Fibroblast of villous mesenchyme (primary cell): ENCODE data around the gene ATP8A1. TPM values are rescaled to one million over a fixed set of nuclear protein-coding genes. Genes with fewer than 3 reads are reported as not detected.

Experiments
- DNase-seq: peaks from one replicate; pipeline ENCODE4 v3.0.0-alpha.2; 2010; ENCODE audit warnings: low read depth
- H3K4me3 ChIP-seq: 2 replicates; pipeline ENCODE4 v1.5.1; 2011; ENCODE audit warnings: low read depth, mild to moderate bottlenecking, low read length
- total RNA-seq: library from RNA; depleted of rRNA; stranded (reverse); fragments of >200 nt; gene quantifications from 2 replicates; pipeline ENCODE4 v1.2.3, GENCODE V29; 2012
- TF ChIP-seq, protein P1 (sequence below): IDR thresholded peaks from 2 replicates; pipeline ENCODE4 v1.5.1; 2012; ENCODE audit warnings: low read depth, mild to moderate bottlenecking, low read length; ENCODE audit not compliant: insufficient read depth

ATP8A1 gene
- total RNA-seq, 1 donor, result 0.86 TPM

- TF ChIP-seq, protein P1, sequence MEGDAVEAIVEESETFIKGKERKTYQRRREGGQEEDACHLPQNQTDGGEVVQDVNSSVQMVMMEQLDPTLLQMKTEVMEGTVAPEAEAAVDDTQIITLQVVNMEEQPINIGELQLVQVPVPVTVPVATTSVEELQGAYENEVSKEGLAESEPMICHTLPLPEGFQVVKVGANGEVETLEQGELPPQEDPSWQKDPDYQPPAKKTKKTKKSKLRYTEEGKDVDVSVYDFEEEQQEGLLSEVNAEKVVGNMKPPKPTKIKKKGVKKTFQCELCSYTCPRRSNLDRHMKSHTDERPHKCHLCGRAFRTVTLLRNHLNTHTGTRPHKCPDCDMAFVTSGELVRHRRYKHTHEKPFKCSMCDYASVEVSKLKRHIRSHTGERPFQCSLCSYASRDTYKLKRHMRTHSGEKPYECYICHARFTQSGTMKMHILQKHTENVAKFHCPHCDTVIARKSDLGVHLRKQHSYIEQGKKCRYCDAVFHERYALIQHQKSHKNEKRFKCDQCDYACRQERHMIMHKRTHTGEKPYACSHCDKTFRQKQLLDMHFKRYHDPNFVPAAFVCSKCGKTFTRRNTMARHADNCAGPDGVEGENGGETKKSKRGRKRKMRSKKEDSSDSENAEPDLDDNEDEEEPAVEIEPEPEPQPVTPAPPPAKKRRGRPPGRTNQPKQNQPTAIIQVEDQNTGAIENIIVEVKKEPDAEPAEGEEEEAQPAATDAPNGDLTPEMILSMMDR, result no peak
- no peak for DNase-seq
- H3K4me3 ChIP-seq, result no peak overlapping the region
Observed at GRCh38 chr4:42616572-42616971, 40.3 kb downstream of the ATP8A1 start.

DNA sequence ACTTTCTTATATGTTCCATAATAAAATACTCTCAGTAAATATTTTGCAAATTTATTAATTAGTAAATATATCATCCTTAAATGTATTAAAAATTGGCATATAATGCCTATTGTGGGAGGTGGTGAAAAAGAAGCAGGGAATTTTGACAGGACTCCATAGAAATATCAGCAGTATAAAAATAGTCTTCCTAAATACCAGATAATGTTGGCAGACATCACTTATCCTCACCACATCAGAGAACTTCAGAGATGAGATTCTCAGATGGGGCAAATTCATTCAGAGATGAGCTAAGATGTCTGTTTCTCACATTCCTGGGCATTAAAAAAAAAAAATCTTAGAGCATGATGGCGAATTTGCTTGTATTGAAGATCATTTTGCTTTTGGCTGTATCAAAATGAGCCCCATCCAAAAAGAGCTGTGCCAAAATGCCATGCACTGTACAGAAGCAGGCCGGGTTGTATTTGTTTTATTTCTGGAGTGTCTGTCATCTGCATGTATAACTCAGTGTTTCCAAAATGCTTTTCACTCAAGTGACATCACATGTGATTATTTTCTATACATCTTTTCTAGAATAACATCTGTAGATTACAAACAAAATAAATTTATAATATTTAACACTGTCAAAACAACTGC lies 41.7 kb downstream of the ATP8A1 start:
- TF ChIP-seq, protein P1, result no peak
- DNase-seq, result no peak
- H3K4me3 ChIP-seq, result no peak overlapping the region

DNA sequence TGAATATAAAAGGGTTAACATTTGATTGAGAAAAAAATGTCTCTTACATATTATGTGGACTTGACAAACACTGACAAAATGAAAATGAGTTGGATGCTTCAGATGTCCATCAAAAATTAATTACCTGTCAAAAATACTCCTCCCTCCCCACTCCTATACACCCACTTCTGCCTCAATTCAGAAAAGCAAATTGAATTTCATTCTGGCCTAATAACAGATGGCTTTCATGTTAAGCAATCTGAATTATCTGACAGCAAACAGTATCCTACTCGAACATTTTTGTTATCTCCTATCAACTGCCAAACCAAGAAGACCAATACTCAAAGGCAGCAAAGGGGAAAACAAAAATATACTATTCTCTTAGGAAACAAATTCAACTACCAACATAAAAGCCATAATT lies 44.0 kb downstream of the ATP8A1 start:
- DNase-seq, result no peak
- TF ChIP-seq, protein P1, result no peak
- no peak overlapping the region for H3K4me3 ChIP-seq

DNA sequence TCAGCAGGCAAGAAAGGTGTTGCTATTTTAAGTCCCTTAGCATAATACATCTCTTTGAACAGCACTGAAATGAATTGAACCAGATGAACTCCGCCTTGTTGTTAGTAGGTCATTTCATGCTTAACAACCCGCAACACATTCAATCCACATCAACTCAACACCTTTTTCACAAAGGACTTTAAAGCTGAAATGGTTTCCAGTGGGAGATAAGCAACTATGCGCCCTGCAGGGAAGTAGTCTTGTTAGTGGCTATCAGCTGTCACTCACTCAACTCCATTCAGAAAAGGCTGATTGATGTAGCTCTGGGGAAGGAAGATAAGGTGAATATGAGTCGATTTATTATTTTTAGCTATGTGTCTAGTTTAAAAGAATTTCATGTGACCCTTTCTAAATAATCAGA lies 46.0 kb downstream of the ATP8A1 start:
- no peak overlapping the region for H3K4me3 ChIP-seq
- TF ChIP-seq, protein P1, result no peak
- no peak for DNase-seq

GRCh38 chr4:42609051-42609450 lies 47.9 kb downstream of the ATP8A1 start:
- TF ChIP-seq, protein P1, result no peak
- DNase-seq, result no peak
- no peak overlapping the region for H3K4me3 ChIP-seq

DNA sequence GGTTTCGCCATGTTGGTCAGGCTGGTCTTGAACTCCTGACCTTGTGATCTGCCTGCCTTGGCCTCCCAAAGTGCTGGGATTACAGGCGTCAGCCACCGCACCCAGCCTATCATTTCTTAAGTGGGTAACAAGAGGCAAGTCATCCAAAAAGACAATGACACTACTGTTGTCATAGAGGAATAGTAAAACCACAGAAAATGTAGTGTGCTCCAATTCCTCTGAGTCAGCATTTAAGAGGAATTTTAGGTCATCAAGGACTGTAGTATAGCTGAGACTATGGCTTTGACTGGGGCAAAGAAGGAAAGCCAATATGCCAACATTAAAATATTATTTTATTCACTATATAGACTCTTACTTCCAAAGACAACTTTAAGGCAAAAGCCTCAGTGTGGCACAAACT lies 48.4 kb downstream of the ATP8A1 start:
- no peak overlapping the region for H3K4me3 ChIP-seq
- no peak for DNase-seq
- TF ChIP-seq, protein P1, result no peak
